22Rv1 (cell line): Measurements from ENCODE around the gene PSEN2.

Source experiments
- H3K27ac ChIP-seq: fragments of 450-650 bp; 2 replicates; pipeline ENCODE4 v1.5.1; 2017
- CTCF ChIP-seq: fragments of 450-650 bp; IDR thresholded peaks from 2 replicates; pipeline ENCODE4 v1.5.1; 2017; ENCODE audit warnings: mild to moderate bottlenecking
- ZFX ChIP-seq: fragments of 450-650 bp; IDR thresholded peaks from 2 replicates; pipeline ENCODE4 v1.6.1; 2017; ENCODE audit warnings: antibody characterized with exemption, borderline replicate concordance

Gene PSEN2

GRCh38 chr1:226867461-226868054 lies 2.9 kb upstream of the PSEN2 start:
- no peak for TF ChIP-seq ZFX
- no peak for TF ChIP-seq CTCF
- H3K27ac ChIP-seq = no peak overlapping the region

GRCh38 chr1:226868726-226869125 lies 1.7 kb upstream of the PSEN2 start:
- TF ChIP-seq CTCF (no peak), ZFX (no peak)
- H3K27ac ChIP-seq = no peak overlapping the region

DNA sequence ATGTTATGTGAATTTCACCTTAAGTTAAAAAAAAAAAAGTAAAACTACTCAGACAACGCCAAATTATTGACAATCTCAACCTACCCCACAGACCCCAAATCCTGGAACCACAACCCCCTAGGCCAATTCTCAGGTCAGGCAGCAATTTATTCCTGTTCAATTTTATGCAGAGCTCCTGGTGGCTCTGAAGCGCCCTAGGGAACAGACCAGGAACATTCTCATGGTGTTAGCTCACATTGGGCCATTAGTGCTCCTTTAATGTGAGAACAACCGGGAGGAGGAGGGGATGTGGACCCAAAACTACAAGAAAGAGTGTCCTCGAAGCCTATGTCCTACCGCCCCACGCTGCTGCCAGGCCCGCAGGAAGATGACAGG lies 403 bp upstream of the PSEN2 start:
- peak overlapping the region; percentile 52 for H3K27ac ChIP-seq
- no peak for TF ChIP-seq ZFX

- no peak overlapping the region for H3K27ac ChIP-seq
- TF ChIP-seq CTCF = no peak
- no peak for TF ChIP-seq ZFX
Measured at GRCh38 chr1:226871636-226872327, 1.4 kb downstream of the PSEN2 start.

DNA sequence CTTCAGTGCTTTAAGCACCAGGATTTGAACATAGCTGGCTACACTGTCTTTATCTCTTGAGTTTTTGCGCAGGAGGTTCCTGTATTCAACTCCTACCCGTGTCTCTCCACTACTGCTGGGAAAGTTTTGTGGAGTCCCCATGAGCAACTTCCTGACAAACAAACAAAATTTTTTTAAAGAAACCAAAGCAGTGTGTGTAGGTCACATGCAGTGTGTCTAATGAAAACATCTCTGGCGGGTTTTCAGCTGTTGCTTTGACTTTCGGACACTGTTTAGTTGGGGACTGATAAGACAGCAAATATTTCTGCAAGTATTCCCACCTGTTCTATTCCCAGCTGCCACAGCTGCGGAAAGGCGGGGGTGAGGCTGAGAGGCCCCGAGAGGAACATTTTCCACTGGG lies 2.0 kb downstream of the PSEN2 start:
- H3K27ac ChIP-seq = no peak overlapping the region

GRCh38 chr1:226873771-226874578 lies 3.6 kb downstream of the PSEN2 start:
- H3K27ac ChIP-seq = no peak overlapping the region
- no peak for TF ChIP-seq ZFX
- no peak for TF ChIP-seq CTCF

More for the DNA sequence above, 2.0 kb downstream of the PSEN2 start:
- TF ChIP-seq CTCF = no peak
- TF ChIP-seq ZFX = no peak

DNA sequence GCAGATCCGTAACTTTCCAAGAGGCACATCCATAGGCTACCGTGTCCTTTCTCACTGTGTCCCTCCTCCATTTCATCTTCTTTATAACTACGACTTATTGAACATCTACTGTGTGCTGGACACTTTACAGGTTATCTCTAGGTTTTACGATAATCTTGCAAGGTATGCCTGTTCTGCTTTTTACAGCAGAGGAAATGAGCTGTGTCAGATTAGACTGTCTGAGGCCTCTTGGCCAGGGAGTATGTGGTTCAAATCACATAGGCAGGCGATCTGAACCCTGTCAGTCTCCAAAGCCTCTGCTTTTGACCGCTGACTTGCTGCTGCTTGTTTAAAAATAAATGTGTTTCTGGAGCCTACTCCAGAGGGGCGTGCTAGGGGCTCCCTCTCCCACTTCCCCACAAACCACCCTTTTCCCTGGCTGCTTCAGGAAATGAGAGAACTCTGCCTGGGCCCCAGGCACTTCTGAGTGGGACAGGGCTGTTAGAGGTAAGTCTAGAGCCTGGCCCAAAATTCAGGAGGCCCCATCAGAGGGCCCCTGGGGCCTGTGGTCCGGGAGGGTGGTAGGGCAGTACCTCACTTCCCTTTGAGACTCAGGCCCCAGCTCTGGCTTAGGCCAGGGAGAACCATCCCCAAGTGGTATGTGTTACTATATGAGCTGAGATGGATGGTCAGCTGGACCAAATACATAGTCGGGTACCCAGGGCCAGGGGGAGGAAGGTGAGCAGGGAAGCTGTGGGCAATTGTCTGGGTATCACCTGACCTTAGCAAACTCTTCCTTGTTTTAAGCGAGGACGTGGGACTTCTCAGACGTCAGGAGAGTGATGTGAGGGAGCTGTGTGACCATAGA lies 4.4 kb downstream of the PSEN2 start:
- TF ChIP-seq ZFX (no peak), CTCF (no peak)
- H3K27ac ChIP-seq = no peak overlapping the region
